ENCODE results near the gene FLNB.

The FLNB gene

DNA sequence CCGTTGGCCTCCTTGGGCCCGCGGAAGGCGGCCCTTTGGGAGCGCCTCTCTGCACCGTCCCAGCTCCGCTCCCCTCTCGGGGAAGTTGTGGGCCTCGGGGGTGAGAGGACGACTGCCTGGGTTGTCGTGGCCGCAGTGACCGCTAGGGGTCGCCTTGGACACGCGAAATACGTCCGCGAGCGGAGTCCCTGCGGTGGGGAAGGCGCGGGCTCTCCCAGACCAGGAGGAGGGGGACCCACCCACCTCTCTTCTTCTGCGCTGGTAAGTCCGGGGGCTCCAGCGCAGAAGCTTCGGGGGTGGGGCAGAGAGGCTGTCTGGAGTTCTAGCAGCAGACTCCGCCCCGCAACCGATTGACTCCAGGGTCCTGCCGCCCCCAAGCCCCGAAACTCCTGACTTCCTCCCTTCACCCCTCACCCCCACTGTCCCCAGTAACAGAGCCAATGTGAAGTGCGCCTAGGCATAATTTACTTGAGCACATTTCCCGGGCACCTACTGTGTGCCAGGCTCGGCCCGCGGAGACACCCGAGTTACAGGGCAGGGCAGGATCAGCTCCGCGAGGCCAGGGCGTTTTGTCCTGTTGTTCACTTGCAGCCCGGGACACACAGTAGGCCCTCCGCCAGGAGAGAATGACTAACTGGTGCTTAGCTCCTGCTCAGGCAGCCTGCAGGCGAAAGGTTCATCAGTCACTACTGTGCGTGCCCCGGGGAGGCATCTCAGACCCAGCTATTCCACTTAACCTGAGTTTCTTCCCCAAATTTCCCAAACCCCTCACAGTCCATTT, 169.7 kb downstream of the FLNB start:
- peak overlapping the region; percentile 48 for H3K4me3 ChIP-seq (ENCODE audit: low read depth, low read length)

DNA sequence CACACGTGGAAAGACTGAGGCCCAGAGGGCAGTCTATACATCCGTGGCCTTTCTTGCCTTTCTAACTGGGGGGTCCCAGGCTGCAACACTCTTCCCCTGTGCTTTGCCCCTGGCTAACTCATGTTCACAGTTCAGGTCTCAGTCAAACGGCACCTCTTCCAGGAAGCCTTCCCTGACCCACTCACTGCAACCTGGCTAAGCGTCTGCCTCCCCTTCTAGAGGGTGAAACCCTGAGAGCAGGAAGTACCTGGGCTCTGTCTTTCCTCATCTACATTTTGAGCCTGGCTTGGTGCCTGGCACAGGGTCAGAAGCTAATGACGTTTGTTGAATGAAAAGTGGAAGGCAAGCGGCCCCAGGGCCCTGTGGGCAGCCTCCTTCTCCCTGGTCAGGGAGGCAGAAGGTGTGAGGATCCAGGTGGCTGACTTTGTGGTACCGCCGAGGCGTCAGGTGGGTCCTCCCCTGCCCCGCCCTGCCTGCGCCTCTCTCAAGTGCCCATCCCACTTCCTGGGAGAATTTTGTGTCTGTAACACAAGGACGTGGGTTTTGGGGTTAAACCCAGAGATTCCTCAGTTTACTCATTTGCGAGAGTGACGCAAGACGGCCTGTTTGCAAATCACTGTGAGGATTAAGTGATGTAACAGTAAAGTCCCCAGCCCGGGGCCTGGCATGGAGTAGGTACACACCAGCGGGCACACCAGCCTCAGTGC, 170.5 kb downstream of the FLNB start:
- no peak overlapping the region for H3K4me3 ChIP-seq (ENCODE audit: low read depth, low read length)

DNA sequence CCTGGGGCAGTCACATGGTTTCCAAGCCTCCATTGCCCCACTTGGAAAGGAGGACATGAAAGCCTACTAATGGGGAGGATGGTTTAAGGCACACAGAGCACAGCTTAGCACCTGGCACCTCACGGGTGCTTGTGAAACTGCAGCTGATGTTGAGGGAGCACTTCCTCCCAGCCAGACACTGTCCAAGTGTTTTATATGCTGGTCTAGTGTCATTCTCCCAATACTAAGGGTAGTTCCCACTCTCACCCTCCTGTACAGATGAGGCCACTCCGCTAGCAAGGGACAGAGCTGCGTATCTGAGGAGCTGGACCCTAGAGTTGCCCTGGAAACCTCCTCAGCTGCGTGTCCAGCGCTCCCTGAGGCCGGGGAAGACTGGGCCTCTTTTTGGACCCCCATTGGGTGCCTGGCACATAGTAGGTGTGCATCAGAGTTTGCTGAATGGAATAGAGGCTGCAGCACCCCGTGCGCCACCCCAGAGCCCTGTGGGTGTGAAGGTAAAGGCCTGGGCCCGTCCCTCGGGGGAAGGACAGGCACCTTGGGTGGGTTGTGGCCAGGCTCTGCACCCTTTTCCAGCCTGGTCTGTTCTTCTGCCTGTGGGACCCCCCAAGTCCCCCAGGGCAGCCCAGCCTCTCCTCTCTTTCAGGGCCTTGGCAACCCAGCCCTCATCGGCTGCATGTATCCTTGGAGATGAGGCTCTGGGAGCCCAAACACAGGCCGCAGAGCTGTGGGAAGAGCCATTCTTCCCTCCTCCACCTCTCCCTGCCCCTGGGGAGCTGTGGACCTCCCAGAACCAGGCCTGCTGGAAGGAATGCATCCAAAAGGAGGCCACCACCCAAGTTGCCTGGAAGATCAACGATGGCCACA, 171.2 kb downstream of the FLNB start:
- no peak overlapping the region for H3K4me3 ChIP-seq (ENCODE audit: low read depth, low read length)

DNA sequence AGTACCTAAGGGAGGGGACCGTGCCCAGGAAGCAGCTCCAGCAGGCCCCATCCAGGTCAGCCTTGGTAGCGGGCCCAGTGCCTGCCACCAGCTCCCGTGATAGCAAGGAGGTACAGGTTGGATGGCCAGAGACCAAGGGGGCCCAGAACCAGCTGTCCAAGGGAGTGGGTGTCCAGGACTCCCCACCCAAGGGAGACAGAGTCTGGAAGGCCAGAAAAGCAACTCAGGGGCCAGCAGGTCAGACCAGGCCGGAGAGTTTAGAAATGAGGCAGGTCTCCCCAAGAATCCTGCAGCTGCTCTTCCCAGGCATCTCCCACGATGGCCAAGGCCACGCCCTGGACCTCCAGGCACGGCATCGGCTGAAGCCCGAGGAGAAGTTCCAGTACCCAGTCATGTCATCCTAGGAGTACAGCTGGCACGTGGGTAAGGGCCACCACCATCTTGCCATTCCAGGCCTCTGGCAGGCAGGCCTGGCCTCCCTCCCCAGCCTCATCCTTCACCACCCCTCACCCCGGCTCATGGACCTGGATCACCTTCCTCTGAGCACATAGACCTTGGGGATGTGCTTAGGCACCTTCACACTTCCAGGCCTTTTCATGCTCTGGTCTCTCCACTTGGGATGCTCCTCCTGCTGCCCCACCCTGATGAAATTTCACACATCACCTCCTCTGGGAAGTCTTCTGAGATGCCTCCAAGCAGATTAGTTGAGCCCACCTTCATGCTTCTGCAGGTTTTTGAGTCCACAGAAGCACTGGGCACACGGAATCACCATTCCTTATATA, 172.1 kb downstream of the FLNB start:
- H3K4me3 ChIP-seq (ENCODE audit: low read depth, low read length), result no peak overlapping the region

DNA sequence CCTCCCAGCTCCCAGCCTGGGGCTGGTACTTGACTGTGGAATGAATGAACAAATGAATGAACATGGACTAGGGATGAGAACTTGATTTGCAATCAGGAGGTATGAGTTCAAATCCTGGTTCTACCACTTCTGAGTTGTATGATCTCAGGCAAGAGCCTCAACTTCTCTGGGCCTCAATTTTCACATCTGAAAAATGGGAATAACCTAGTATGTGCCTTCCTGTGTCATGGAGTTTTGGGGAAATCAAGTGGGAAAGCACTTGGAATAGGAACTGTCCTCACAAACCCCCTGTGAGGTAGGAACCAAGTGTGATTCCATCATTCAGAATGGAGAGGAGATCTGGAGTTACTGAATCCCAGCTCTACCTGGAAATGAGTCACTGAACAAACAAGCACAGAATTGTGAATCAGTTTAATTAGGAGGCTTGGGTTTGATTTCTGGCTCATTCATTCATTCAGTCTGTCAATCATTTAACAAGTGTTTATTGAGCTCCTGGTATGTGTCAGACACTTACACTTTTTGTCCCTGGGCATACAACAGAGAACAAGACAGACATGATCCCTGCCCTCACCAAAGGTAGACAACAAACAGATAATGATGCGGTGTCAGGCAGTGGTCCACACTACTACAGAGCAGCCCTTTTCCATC, 172.8 kb downstream of the FLNB start:
- H3K4me3 ChIP-seq (ENCODE audit: low read depth, low read length), result no peak overlapping the region

DNA sequence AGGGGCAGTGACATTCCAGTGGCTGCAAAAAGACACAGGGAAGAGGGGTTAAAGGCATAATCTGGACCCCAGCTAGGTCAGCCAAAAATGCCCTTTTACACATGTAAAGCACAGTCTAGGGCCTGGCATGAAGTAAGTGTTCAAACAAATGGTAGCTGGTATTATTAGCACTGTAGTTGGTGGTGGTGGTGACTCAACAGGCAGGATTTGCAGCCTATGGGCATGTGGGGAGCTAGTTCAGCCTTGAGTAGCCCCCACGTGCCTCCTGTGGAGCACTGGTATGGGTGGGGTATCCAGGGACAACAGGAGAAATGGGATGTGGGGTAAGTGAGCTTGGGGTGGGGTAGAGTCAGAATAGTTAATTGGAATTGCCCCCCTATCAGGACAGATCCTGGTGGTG, 175.0 kb downstream of the FLNB start:
- H3K4me3 ChIP-seq (ENCODE audit: low read depth, low read length), result no peak overlapping the region

DNA sequence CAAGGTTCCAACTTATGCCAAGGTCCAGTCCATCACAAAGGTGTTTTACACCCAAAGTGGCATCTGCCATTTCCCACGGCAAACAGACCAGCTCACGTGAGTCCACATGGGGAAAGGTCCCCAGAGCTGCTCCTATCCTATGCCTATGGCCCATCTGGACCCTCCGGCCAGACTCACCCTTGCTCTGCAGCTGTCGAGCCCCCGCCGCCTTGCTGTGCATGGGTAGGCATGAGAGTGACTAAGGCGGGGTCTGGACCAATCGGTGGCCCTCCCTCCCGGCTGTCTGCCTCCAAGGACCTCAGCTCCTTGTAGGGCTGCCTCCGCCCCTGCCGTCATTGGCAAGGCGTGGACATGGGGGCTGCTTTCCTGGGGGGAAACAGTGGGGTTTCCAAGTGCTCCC, 175.7 kb downstream of the FLNB start:
- H3K4me3 ChIP-seq (ENCODE audit: low read depth, low read length), result no peak overlapping the region

DNA sequence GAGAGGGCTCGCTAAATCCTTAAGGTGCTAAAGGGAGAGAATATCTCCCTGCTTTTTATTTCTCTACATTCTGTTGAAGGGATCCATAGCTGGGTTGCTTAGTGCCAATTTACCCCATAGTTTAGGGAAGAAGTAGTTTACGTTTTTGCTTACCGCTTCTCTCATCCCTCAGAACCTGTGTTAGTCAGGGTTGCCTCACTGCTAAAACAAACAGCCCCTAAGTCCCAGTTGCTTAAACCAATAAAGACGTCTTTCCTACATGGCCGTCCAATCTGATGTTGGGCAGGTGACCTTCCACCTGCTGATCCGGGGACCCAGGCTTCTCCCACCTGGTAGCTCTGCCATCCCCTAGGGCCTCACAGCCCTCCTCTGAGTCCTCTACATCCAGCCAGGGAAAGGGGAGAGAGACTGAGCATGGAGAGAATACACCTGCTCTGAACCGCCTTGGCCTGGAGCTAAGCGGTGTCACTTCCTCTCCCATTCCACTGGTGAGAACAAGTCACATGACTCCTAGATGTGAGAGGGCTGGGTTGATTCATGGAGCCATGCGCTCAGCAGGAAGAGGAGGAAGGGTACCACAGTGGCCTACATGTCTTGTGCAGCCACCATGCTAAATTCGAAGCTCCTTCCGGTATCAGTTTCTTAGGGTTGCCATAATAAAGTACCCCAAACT, 176.2 kb downstream of the FLNB start:
- no peak overlapping the region for H3K4me3 ChIP-seq (ENCODE audit: low read depth, low read length)

DNA sequence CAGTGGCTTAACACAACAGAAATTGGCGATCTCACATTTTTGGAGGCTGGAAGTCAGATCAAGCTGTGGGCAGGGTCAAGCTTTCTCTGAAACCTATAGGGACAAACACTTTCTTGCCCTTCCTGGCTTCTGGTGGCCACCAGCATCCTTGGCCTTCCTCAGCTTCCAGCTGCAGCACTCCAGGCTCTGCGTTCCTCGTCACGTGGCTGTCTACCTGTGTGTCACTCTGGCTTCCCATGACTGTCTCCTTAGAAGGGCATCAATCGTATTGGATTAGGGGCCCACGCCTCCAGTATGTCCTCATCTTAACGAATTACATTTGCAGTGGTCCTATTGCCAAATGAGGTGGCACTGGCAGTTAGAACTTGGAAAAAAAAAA, 176.7 kb downstream of the FLNB start:
- H3K4me3 ChIP-seq (ENCODE audit: low read depth, low read length), result no peak overlapping the region

DNA sequence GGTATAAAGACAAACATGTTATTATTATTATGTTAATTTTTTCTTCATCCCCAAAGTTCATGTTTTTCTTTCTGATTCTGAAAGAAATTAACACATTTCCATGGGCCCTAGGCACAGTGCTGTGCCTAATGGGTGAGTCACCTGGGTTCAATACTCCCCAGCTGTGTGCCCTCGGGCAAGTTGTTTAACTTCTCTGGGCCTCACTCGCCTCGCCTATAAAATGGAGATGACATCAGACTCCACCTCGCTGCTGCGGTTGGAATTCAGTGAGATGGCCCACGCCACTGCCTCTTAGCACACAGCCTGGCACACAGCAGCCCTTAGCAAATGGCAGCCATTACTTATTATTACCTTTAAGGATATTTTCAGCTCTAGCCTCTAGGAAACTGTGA, 179.9 kb downstream of the FLNB start:
- H3K4me3 ChIP-seq (ENCODE audit: low read depth, low read length), result no peak overlapping the region

DNA sequence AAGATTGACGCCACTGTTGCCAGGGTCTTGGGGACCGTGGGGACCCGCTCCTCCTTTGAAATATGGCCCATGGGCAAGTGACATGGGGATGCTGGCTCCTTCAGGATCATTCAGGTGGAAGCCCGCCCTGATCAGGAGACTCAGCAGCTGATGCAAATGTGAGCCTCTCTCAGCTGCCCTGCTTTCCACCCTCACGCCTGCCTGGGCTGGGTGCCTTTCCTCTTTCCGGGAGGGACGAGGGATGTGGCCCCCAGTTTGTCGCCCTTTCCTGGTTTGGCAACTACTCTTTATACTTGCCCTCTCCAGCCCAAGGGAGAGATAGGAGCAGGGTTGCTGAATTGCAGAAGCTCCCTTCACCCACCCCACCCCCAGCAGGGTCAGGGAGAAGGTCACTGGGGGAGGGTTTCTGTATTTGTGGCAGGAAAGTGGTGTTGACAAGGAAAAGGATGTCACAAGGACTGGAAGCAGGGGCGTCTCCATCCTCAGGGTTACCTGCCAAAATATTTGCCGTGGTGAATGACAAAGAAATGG, 180.8 kb downstream of the FLNB start:
- no peak overlapping the region for H3K4me3 ChIP-seq (ENCODE audit: low read depth, low read length)

DNA sequence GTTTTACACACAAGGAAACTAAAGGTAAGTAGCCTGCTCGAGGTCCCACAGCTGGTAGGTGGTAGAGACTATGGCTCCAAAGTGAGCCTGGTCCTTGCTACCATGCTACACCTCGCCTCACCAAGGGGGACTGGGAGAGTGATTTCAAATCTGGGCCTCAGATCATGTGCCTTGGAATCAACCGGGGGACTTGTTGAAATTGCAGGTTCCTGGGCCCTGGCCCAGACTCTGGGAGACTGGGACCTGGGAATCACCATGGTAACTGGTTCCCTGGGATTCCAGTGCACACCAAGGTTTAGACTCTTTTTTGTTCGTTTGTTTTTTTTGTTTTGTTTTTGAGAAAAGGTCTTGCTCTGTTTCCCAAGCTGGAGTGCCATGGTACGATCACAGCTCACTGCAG, 181.5 kb downstream of the FLNB start:
- no peak overlapping the region for H3K4me3 ChIP-seq (ENCODE audit: low read depth, low read length)

DNA sequence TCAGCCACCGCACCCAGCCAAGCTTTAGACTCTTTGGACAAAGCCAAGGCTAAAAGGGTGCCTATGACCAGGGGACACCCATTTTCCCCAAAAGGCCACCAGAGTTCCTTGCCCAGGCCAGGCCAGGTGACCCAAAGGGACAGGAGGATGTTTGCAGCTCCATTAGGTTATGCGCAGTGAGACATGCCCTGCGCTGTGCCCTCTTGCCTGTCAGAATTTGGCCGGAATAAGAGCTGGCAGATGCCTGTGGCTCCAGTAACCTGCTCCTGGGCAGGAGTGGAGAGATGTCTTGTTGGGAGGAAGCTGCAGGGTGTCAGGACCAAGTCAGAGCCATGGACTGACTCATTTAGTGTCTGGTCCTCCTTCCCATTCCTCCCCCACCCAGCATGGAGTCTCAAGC, 182.1 kb downstream of the FLNB start:
- H3K4me3 ChIP-seq (ENCODE audit: low read depth, low read length), result no peak overlapping the region

DNA sequence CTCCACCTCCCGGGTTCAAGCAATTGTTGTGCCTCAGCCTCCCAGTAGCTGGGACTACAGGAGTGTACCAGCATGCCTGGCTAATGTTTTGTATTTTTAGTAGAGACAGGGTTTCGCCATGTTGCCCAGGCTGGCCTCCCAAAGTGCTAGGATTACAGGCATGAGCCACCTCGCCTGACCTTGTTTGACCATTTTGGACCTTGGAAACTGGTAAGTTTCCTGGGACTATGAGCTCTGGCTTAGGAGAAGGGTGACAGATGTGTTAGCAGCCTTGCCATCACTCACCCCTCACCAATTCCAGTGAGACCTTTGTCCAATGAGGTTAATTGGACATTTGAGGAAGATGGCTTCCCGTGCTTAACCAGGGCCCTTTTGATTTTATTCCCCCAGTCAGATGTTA, 182.7 kb downstream of the FLNB start:
- no peak overlapping the region for H3K4me3 ChIP-seq (ENCODE audit: low read depth, low read length)

DNA sequence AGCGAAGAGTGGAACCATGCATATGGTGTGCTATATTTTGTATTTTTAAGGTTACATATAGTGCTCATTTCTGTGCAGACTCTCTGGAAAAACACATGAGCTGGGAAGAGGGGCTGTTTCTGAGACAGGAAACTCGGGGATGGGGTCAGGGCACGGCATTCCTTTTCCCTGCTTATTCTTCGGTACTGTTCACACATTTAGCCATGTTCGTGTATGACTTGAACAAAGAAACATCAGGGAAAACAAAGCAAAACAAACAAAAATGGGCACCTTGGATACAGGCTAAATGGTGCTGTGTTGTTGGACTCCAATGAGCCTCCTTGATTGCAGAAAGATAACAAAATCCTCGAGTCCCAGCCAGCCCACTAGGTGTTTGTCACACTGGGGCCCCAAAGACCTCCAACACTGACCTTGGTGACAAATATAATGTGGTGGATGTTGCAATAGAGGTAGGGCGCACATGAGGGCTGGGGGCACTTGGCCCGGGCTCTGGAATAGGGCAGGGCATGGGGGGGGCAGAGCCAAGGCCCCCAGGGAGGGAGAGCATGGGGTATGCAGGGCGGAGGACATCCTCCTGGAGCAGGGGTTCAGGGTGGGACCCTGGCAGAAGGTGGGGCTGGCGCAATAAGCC, 183.3 kb downstream of the FLNB start:
- H3K4me3 ChIP-seq (ENCODE audit: low read depth, low read length), result no peak overlapping the region

DNA sequence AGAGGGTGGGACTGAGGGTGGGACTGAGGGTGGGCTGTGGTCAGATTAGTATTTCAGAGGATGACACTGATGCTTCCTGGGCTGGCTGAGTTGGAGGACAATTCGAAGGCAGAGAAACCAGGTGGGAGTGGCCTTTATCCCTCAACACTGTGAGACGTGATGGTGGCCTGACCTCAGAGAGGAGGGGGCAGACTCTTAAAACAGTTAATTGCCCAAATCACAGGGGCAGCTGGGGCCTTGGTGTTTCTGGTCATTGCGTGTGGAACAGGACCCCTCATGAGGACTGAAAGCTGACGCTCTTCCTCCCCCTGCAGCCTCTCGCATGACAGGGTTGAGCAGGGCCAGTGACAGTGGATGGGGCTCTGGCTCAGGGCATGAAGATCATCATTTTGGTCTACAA, 183.8 kb downstream of the FLNB start:
- H3K4me3 ChIP-seq (ENCODE audit: low read depth, low read length), result no peak overlapping the region

DNA sequence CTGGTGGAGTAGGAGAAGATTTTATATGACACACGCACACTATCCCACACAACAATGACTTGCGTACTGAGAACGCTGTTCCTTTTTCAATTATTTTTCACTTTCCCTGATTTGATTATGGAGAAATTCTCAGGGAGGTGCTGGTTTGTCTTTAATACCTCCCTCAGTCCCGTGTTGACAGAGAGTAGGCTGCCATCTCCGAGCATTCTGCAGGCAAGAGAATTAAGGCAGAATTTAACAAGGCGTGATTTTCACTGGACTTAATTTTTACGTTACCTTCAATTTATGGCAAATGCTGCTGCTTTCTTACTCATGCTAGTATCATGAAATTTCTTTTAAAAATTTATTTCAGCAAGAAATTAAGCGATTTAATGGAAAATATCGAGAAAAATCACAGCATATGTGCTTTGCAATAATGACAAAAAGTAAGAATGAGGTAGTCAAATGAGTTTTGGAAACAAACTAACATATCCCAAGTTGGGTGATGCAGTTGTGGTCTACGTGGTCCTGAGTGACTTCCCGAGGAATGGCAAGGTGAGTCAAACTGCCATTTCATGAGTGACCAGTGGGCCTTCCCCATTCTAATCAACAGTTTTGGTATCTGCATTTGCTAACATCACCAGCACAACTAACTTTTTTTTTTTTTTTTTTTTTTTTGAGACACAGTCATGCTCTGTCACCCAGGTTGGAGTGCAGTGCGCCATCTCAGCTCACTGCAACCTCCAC, 185.6 kb downstream of the FLNB start:
- H3K4me3 ChIP-seq (ENCODE audit: low read depth, low read length), result no peak overlapping the region

DNA sequence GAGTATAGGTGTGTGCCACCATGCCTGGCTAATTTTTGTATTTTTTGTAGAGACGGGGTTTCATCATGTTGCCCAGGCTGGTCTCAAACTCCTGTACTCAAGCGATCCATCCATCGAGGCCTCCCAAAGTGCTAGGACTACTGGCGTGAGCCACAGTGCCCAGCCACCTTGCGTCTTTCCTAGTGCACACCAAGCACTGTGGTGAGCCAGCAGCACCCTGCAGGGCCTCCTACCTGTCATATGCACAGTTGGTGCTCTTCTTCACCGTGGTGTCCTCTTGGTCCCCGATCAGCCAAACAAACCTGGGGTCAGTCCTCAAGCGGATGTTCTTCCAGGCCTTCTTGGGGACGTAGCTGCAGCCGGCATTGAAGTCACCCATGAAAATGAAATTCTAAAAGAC, 189.4 kb downstream of the FLNB start:
- H3K4me3 ChIP-seq (ENCODE audit: low read depth, low read length), result no peak overlapping the region

DNA sequence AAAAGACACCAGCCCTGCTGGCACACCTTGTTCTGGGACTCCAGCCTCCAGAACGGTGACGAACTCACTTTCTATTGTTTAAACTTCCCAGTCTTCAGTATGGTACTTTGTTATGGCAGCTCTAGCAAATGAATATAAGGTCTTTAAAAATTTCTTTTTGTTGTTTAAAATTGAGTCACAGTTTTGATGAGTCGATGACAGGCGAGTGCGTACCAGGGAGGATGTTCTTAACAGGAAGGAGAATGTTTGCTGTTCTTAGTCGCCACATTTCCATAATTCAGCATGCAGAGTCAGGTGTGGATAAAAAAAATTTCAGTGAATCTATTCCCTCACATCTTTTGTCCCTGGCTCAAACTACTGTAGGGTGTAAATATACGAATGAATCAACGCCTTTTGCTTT, 190.1 kb downstream of the FLNB start:
- H3K4me3 ChIP-seq (ENCODE audit: low read depth, low read length), result no peak overlapping the region

Measured in iPS-11a (cell line).